HEK293 (cell line): ENCODE data around the gene CYP4F2.

ENCODE experiments used
- BCL11A ChIP-seq: fragments of 450-650 bp; formaldehyde crosslinking; IDR thresholded peaks from 2 replicates; pipeline ENCODE4 v1.5.1; 2016; ENCODE audit warnings: low read depth, missing biosample characterization, missing genetic modification characterization
- KLF10 ChIP-seq: fragments of 450-650 bp; IDR thresholded peaks from 2 replicates; pipeline ENCODE4 v1.5.1; 2018; ENCODE audit warnings: missing biosample characterization, mild to moderate bottlenecking, missing genetic modification characterization
- SALL2 ChIP-seq: fragments of 450-650 bp; formaldehyde crosslinking; IDR thresholded peaks from 2 replicates; pipeline ENCODE4 v1.5.0; 2017; ENCODE audit warnings: missing biosample characterization, mild to moderate bottlenecking, missing genetic modification characterization, borderline replicate concordance
- SCRT1 ChIP-seq: fragments of 450-650 bp; formaldehyde crosslinking; IDR thresholded peaks from 2 replicates; pipeline ENCODE4 v1.5.1; 2016; ENCODE audit warnings: missing biosample characterization, missing genetic modification characterization, borderline replicate concordance
- YY1 ChIP-seq: fragments of 450-650 bp; formaldehyde crosslinking; IDR thresholded peaks from 2 replicates; pipeline ENCODE4 v1.5.1; 2018; ENCODE audit warnings: missing biosample characterization, missing genetic modification characterization
- ZNF223 ChIP-seq: fragments of 450-650 bp; formaldehyde crosslinking; IDR thresholded peaks from 2 replicates; pipeline ENCODE4 v1.5.1; 2016; ENCODE audit warnings: missing biosample characterization, missing genetic modification characterization
- ZNF521 ChIP-seq: fragments of 450-650 bp; formaldehyde crosslinking; IDR thresholded peaks from 2 replicates; pipeline ENCODE4 v1.5.1; 2017; ENCODE audit warnings: missing biosample characterization, mild to moderate bottlenecking, missing genetic modification characterization
- ZNF561 ChIP-seq: fragments of 450-650 bp; IDR thresholded peaks from 2 replicates; pipeline ENCODE4 v1.5.1; 2018; ENCODE audit warnings: missing biosample characterization, missing genetic modification characterization, borderline replicate concordance
- ZNF600 ChIP-seq: fragments of 450-650 bp; formaldehyde crosslinking; IDR thresholded peaks from 2 replicates; pipeline ENCODE4 v1.5.1; 2016; ENCODE audit warnings: missing biosample characterization, missing genetic modification characterization
- ZNF629 ChIP-seq: fragments of 450-650 bp; formaldehyde crosslinking; IDR thresholded peaks from 2 replicates; pipeline ENCODE4 v1.5.1; 2017; ENCODE audit warnings: missing biosample characterization, missing genetic modification characterization
- TF ChIP-seq, protein P1 (sequence below): fragments of 450-650 bp; formaldehyde crosslinking; IDR thresholded peaks from 2 replicates; pipeline ENCODE4 v1.5.1; 2016; ENCODE audit warnings: missing biosample characterization, missing genetic modification characterization
- TF ChIP-seq, protein P2 (sequence below): fragments of 450-650 bp; formaldehyde crosslinking; IDR thresholded peaks from 2 replicates; pipeline ENCODE4 v1.5.1; 2016; ENCODE audit warnings: missing biosample characterization, missing genetic modification characterization

GRCh38 chr19:15934332-15935078, 36.6 kb upstream of the CYP4F2 start, which contains the start of gene CYP4F11:
- no peak for TF ChIP-seq BCL11A (tag by site-specific recombination)
- TF ChIP-seq, protein P1, sequence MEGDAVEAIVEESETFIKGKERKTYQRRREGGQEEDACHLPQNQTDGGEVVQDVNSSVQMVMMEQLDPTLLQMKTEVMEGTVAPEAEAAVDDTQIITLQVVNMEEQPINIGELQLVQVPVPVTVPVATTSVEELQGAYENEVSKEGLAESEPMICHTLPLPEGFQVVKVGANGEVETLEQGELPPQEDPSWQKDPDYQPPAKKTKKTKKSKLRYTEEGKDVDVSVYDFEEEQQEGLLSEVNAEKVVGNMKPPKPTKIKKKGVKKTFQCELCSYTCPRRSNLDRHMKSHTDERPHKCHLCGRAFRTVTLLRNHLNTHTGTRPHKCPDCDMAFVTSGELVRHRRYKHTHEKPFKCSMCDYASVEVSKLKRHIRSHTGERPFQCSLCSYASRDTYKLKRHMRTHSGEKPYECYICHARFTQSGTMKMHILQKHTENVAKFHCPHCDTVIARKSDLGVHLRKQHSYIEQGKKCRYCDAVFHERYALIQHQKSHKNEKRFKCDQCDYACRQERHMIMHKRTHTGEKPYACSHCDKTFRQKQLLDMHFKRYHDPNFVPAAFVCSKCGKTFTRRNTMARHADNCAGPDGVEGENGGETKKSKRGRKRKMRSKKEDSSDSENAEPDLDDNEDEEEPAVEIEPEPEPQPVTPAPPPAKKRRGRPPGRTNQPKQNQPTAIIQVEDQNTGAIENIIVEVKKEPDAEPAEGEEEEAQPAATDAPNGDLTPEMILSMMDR (tag by site-specific recombination) = no peak
- no peak for TF ChIP-seq SCRT1
- no peak for TF ChIP-seq YY1 (tag by site-specific recombination)
- no peak for TF ChIP-seq ZNF600 (tag by site-specific recombination)
- TF ChIP-seq ZNF223 (tag by site-specific recombination) = no peak
- no peak for TF ChIP-seq ZNF521 (tag by site-specific recombination)
- TF ChIP-seq, protein P2, sequence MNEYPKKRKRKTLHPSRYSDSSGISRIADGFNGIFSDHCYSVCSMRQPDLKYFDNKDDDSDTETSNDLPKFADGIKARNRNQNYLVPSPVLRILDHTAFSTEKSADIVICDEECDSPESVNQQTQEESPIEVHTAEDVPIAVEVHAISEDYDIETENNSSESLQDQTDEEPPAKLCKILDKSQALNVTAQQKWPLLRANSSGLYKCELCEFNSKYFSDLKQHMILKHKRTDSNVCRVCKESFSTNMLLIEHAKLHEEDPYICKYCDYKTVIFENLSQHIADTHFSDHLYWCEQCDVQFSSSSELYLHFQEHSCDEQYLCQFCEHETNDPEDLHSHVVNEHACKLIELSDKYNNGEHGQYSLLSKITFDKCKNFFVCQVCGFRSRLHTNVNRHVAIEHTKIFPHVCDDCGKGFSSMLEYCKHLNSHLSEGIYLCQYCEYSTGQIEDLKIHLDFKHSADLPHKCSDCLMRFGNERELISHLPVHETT (tag by site-specific recombination) = no peak
- no peak for TF ChIP-seq ZNF561 (tag by site-specific recombination)
- no peak for TF ChIP-seq KLF10
- TF ChIP-seq SALL2 (tag by site-specific recombination) = no peak
- TF ChIP-seq ZNF629 (tag by site-specific recombination) = no peak
